HG03064 (cell line): Measurements from ENCODE around the gene C10orf71.

Experiments used
- ATAC-seq: cut with Tn5 transposase; IDR thresholded peaks from one replicate; pipeline ENCODE4 v1.9.1; 2021; ENCODE audit warnings: low read depth; ENCODE audit not compliant: unreplicated experiment

Gene C10orf71

GRCh38 chr10:49356944-49357343 lies 58.0 kb downstream of the C10orf71 start:
- ATAC-seq = no peak

DNA sequence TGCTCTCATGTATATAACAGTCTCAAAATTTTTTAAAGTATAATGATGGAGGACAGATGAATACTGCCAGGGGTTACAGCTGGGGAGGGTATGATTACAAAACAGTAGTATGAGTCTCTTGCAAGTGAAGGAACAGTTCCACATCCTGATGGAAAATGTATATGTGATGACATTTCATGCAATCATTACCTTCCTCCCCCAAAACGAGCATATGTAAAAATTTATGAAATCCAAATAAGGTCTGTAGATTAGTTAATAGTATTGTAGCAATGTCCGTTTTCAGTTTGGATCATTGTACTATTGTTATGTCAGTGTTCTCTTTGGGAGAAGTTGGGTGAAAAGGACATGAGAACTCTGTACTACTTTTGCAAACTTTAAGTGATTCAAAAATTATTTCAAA lies 58.9 kb downstream of the C10orf71 start:
- ATAC-seq = no peak

- ATAC-seq = no peak
Observed at GRCh38 chr10:49359349-49360270, 60.6 kb downstream of the C10orf71 start.

DNA sequence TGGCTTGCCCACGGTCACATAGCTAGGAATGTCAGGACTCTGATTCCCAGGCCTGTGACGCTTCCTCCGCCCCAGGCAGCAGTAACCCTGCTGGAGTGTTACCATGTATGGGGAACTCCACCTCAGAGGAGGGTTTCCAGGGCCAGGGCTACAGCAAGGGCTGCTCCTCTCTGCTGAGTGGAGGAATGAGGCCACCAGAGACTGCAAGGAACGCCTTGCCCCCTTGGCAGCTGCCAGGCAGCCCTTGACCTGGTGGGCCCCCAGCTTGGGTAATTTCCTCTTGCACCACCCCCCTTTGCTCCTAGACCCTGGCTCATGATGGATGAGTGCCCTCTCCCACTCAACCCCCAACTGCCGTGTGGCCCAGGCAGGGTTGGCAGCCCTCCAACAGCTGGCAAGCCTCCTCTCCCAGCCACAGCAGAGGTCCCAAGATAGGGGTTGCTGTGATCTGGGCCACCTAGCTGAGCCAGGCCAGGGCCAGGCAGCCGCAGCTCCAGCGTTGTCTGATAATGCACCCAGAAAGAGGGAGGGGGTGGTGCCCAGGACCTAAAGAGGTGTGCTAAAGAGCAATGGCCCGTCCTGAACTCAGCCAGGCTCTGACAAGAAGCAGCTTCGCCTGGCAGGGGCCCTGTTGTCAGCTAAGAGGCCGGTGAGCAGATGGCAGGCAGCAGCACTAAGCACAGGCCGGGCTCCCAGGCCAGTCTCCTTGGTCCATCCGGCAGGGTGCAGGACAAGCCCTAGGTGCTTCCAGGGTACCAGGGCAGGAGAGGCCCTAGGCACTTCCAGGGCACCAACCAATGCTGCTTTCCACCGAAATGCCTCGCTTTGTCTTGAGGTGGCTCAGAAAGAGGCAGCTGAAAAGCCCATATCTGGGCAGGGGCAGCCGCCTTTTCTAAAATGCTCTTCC lies 61.6 kb downstream of the C10orf71 start:
- no peak for ATAC-seq

DNA sequence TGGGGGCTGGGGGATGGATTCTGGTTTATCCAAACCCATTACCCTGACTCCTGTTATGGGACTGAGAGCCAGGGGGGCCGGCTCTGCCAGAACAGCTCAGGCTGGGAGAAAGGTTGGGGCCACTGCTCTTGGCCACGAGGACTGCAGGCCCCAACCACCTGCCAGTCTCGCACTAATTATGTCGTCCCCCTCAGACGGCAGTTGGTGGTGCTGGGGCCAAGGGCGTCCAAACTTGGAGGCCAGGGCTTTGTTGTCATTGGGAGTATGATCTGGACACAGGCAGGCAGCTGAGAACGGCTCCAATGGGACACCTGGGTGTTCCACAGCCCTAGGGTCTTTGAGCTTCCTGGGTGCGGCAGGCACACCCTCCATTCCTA lies 62.2 kb downstream of the C10orf71 start:
- ATAC-seq = no peak

- no peak for ATAC-seq
Observed at GRCh38 chr10:49361735-49362568, 63.0 kb downstream of the C10orf71 start.

DNA sequence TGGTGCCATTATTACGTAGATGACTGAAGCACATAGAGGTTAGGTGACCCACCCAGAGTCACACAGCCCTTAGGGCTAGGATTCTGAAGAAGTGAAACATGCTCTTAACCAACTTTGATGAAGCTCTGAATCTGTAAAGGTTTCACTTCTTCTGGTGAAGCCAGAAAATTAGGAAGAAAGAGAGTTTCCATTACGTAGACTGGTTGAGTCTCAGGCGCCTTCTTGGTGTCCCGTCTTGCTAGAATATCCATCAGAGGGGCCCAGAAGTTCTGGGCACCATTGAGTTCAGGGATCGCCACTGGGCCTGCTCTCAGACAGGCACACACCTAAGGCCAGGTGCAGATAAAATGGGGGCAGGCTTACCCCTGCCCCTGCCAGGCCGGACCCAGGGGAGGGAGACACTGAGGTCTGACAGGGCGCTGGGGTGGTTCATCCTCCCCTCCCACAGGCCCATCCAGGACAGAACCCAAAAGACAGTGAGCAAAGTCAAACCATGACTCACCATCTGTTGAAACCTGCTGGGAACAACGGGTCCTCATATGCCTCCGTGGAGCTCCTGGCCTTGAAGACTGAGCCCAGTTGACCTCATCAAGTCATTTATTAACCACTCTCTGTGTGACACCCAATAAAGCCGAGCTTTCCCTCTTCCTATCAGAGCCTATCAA lies 63.8 kb downstream of the C10orf71 start:
- no peak for ATAC-seq

- ATAC-seq = no peak
Observed at GRCh38 chr10:49363309-49364031, 64.5 kb downstream of the C10orf71 start.

GRCh38 chr10:49364051-49364450 lies 65.1 kb downstream of the C10orf71 start:
- ATAC-seq = no peak

DNA sequence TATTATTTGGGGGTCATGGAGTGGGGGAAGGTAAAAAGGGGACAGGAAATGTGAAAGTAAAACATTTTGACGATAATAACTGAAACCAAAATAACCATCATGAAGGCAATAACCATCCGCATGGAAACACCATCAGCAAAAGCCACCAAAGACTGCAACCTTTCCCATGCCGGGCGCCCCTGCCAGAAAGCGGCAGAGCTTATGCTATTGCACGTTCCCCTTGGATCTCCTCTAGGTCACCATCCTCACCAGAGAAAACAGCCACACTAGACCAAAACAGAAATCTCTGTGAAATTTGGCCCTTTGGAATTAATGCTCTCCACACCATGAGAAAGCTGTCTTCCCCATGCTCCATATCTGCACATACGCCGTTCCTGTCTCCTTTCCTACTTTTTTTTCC lies 65.8 kb downstream of the C10orf71 start:
- ATAC-seq = no peak

DNA sequence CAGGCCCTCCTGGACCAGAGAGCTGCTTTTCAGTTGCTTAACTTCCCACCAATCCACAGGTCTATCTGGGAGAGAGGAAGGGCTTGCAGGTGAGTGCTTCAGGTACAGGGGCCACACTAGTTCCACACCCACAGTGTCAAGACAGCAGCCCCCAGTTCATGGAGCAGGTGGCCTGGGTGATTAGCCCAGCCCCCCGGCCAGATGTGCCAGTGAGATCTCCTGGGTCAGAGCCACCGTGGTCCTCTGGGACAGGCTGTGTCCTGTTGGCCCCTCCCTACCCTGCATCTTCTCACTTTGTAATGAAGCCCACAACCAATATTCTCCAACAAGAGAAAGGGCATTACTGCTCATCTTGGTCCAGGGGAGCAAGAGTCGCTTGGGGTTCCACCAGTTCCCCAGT lies 66.3 kb downstream of the C10orf71 start:
- ATAC-seq = no peak

- ATAC-seq = no peak
Observed at GRCh38 chr10:49365675-49366415, 66.9 kb downstream of the C10orf71 start.

DNA sequence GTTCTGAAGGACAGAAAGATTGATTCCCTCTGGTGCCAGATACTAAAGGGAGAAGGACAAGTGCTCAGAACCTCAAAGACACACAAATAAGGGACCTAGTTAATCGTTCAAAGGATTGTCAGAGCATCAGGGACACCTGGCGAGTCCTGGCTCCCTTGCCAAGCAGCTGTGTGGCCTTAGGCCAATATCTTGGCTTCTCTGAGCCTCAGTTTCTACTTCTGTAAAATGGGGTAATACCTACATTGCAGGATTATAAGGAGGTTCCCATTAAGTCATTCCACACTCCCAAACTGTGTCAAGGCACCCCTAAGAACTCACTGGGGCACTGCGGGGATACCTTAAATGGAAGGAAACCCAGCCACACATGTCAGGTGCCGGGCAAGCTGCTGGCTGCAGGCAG lies 67.5 kb downstream of the C10orf71 start:
- ATAC-seq = no peak

GRCh38 chr10:49367600-49367999 lies 68.6 kb downstream of the C10orf71 start:
- ATAC-seq = no peak

GRCh38 chr10:49368256-49368655 lies 69.3 kb downstream of the C10orf71 start:
- ATAC-seq = no peak

DNA sequence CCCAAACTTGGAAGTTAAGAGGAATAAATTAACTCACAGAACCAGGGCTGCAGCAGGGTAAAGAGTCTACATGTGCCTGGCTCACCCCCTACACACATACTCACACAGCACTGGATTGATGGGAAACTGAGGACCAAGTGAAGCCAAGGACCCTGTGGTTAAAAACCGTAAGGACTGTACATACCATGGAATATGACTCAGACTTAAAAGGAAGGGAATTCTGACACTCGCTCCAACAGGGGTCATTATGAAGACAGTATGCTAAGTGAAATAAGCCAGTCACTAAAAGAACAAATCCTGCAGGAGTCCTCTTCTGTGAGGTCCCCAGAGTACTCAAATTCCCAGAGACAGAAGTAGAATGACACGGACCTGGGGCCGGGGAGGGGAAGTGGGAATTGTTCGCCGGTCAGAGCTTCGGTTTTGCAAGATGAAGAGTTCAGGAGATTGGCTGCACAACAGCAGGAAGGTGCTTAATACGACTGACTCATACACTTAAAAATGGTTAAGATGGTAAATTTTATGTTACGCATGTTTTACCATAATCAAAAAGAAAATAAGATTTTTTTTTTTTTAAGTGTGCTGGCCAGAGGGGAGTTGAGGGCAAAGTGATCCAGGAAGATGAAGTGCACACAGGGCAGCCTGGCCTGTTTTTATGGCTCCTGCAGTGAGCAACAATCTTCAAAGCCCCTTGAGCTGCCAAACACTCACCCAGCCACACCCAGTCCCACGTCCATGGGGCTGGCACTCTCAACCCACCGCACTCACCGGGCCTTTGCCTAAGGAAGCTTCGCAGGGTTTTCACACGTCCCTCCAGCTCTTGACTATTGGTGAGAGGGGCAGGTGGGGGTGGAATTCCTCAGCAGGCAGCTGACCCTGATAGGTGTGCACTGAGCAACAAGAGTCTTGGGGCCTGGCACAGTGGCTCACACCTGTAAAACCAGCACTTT lies 70.5 kb downstream of the C10orf71 start:
- ATAC-seq = no peak

DNA sequence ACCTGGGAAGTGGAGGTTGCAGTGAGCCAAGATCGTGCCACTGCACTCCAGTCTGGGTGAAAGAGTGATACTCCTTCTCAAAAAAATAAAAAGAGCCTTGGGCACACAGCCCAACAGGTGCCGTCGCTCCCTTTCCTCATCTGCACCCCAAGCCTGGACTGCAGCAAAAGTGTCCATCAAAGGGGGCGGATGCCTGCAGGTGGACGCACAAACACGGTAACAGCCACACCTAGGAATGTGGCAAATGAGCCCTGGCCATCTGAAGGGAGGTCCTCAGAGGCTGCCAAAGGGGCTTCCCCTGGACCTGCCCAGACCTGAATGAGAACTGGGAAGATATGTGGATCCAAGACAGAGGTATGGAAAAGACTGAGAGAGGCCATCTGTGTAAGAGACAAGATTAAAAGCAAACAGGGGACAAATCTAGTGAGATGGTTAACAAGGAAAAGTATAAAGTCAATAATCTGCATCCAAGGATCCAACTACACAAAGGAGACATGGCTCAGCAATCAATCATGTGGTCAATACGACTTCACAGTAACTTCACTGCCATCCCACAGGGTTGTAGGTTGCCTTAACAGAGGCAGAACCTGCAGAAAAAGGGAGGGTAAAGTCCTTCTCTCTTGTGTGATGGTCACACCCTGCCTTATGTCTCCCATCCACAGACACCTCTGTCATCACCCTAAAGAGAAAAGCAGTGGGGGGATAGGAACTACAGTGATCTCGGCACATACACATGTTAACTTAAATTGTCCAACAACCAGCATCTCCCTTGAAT lies 71.5 kb downstream of the C10orf71 start:
- no peak for ATAC-seq
